NT2/D1 (cell line): ENCODE measurements around the gene FSTL4.

Experiments
- YY1 ChIP-seq: IDR thresholded peaks from 2 replicates; pipeline ENCODE4 v1.6.1; 2011; ENCODE audit not compliant: insufficient read length, insufficient read depth
- ZNF274 ChIP-seq: IDR thresholded peaks from 2 replicates; pipeline ENCODE4 v1.6.1; 2011; ENCODE audit warnings: mild to moderate bottlenecking, low read depth, low read length

- TF ChIP-seq YY1 (no peak), ZNF274 (no peak)
Observed at GRCh38 chr5:133332439-133333024, 279.8 kb downstream of the FSTL4 start.
